Measurements from ENCODE around the gene ST7. TPM values are rescaled to one million over a fixed set of nuclear protein-coding genes. Genes with fewer than 3 reads are reported as not detected.

The ST7 gene
- total RNA-seq, 1 donor from 2014 or later = 39.3 TPM

- Histone ChIP-seq H3K27ac (ENCODE audit: low read depth, low read length) (no peak overlapping the region), H3K4me3 (ENCODE audit: insufficient read depth, low read depth, low read length) (no peak overlapping the region), H3K36me3 (ENCODE audit: insufficient read depth, low read length) (no peaks in the 10 kb centered on the region), H2AFZ (ENCODE audit: low read depth, low read length) (no peak overlapping the region), H3K4me2 (ENCODE audit: low read length) (no peak overlapping the region), H3K9me3 (ENCODE audit: insufficient read depth, low read depth, low read length) (no peaks in the 10 kb centered on the region), H4K20me1 (ENCODE audit: insufficient read depth, low read length) (peaks cover 14% of the 10 kb centered on the region), H3K4me1 (ENCODE audit: insufficient read depth, low read length) (no peaks in the 10 kb centered on the region), H3K9ac (ENCODE audit: low read length) (no peak overlapping the region), H3K27me3 (ENCODE audit: insufficient read depth, low read length) (no peaks in the 10 kb centered on the region), H3K79me2 (ENCODE audit: insufficient read depth, low read length) (peaks cover 9% of the 10 kb centered on the region)
- Mint-ChIP-seq H3K9me3 (ENCODE audit: unreplicated experiment) (no peaks in the 10 kb centered on the region), H3K27ac (ENCODE audit: unreplicated experiment) (no peak overlapping the region), H3K4me3 (ENCODE audit: unreplicated experiment) (no peak overlapping the region), H3K36me3 (ENCODE audit: low read depth, unreplicated experiment) (peaks cover 15% of the 10 kb centered on the region), H3K4me1 (ENCODE audit: low read depth, unreplicated experiment) (no peaks in the 10 kb centered on the region), H3K27me3 (ENCODE audit: low read depth, unreplicated experiment) (no peaks in the 10 kb centered on the region)
- DNase-seq (ENCODE audit: low read depth) = no peak
- TF ChIP-seq CTCF (IDR thresholded peaks at IDR 0.05; ENCODE audit: insufficient read depth, low read depth, low read length) (no peak), EZH2 (IDR thresholded peaks at IDR 0.05; ENCODE audit: insufficient read depth, low read length) (no peak)
- no peak for FAIRE-seq
Measured at GRCh38 chr7:117110480-117111315, 157.4 kb downstream of the ST7 start.

- DNase-seq (ENCODE audit: low read depth) = no peak
- Histone ChIP-seq H2AFZ (ENCODE audit: low read depth, low read length) (no peak overlapping the region), H3K4me3 (ENCODE audit: insufficient read depth, low read depth, low read length) (no peak overlapping the region), H4K20me1 (ENCODE audit: insufficient read depth, low read length) (peaks cover 14% of the 10 kb centered on the region), H3K79me2 (ENCODE audit: insufficient read depth, low read length) (peaks cover 9% of the 10 kb centered on the region), H3K27me3 (ENCODE audit: insufficient read depth, low read length) (no peaks in the 10 kb centered on the region), H3K9me3 (ENCODE audit: insufficient read depth, low read depth, low read length) (no peaks in the 10 kb centered on the region), H3K4me1 (ENCODE audit: insufficient read depth, low read length) (no peaks in the 10 kb centered on the region), H3K36me3 (ENCODE audit: insufficient read depth, low read length) (no peaks in the 10 kb centered on the region), H3K4me2 (ENCODE audit: low read length) (no peak overlapping the region), H3K27ac (ENCODE audit: low read depth, low read length) (no peak overlapping the region), H3K9ac (ENCODE audit: low read length) (no peak overlapping the region)
- TF ChIP-seq EZH2 (IDR thresholded peaks at IDR 0.05; ENCODE audit: insufficient read depth, low read length) = no peak
- H3K27me3 Mint-ChIP-seq (ENCODE audit: low read depth, unreplicated experiment) = no peaks in the 10 kb centered on the region
- H3K9me3 Mint-ChIP-seq (ENCODE audit: unreplicated experiment) = no peaks in the 10 kb centered on the region
- no peak overlapping the region for H3K27ac Mint-ChIP-seq (ENCODE audit: unreplicated experiment)
- no peak overlapping the region for H3K4me3 Mint-ChIP-seq (ENCODE audit: unreplicated experiment)
- H3K36me3 Mint-ChIP-seq (ENCODE audit: low read depth, unreplicated experiment) = peaks cover 13% of the 10 kb centered on the region
- no peak for FAIRE-seq
- H3K4me1 Mint-ChIP-seq (ENCODE audit: low read depth, unreplicated experiment) = no peaks in the 10 kb centered on the region
Measured at GRCh38 chr7:117111535-117111934, 158.2 kb downstream of the ST7 start.

- no peaks in the 10 kb centered on the region for H3K9me3 Mint-ChIP-seq (ENCODE audit: unreplicated experiment)
- Histone ChIP-seq H3K79me2 (ENCODE audit: insufficient read depth, low read length) (peaks cover 14% of the 10 kb centered on the region), H3K4me2 (ENCODE audit: low read length) (no peak overlapping the region), H3K36me3 (ENCODE audit: insufficient read depth, low read length) (no peaks in the 10 kb centered on the region), H3K27ac (ENCODE audit: low read depth, low read length) (no peak overlapping the region), H4K20me1 (ENCODE audit: insufficient read depth, low read length) (peaks cover 18% of the 10 kb centered on the region), H2AFZ (ENCODE audit: low read depth, low read length) (no peak overlapping the region), H3K9me3 (ENCODE audit: insufficient read depth, low read depth, low read length) (no peaks in the 10 kb centered on the region), H3K9ac (ENCODE audit: low read length) (no peak overlapping the region), H3K27me3 (ENCODE audit: insufficient read depth, low read length) (no peaks in the 10 kb centered on the region), H3K4me1 (ENCODE audit: insufficient read depth, low read length) (no peaks in the 10 kb centered on the region), H3K4me3 (ENCODE audit: insufficient read depth, low read depth, low read length) (no peak overlapping the region)
- H3K27ac Mint-ChIP-seq (ENCODE audit: unreplicated experiment) = no peak overlapping the region
- no peak for DNase-seq (ENCODE audit: low read depth)
- no peak for FAIRE-seq
- no peak for TF ChIP-seq EZH2 (IDR thresholded peaks at IDR 0.05; ENCODE audit: insufficient read depth, low read length)
- TF ChIP-seq CTCF (IDR thresholded peaks at IDR 0.05; ENCODE audit: insufficient read depth, low read depth, low read length) = no peak
- peaks cover 13% of the 10 kb centered on the region for H3K36me3 Mint-ChIP-seq (ENCODE audit: low read depth, unreplicated experiment)
- no peaks in the 10 kb centered on the region for H3K27me3 Mint-ChIP-seq (ENCODE audit: low read depth, unreplicated experiment)
- no peak overlapping the region for H3K4me3 Mint-ChIP-seq (ENCODE audit: unreplicated experiment)
- no peaks in the 10 kb centered on the region for H3K4me1 Mint-ChIP-seq (ENCODE audit: low read depth, unreplicated experiment)
Measured at GRCh38 chr7:117112640-117113039, 159.3 kb downstream of the ST7 start.
